ENCODE measurements around the gene LRRC73. TPM values are rescaled to one million over a fixed set of nuclear protein-coding genes. Genes with fewer than 3 reads are reported as not detected.

LRRC73 gene
- 0.27 TPM in 1 of 2 replicates, not detected in the other for total RNA-seq

DNA sequence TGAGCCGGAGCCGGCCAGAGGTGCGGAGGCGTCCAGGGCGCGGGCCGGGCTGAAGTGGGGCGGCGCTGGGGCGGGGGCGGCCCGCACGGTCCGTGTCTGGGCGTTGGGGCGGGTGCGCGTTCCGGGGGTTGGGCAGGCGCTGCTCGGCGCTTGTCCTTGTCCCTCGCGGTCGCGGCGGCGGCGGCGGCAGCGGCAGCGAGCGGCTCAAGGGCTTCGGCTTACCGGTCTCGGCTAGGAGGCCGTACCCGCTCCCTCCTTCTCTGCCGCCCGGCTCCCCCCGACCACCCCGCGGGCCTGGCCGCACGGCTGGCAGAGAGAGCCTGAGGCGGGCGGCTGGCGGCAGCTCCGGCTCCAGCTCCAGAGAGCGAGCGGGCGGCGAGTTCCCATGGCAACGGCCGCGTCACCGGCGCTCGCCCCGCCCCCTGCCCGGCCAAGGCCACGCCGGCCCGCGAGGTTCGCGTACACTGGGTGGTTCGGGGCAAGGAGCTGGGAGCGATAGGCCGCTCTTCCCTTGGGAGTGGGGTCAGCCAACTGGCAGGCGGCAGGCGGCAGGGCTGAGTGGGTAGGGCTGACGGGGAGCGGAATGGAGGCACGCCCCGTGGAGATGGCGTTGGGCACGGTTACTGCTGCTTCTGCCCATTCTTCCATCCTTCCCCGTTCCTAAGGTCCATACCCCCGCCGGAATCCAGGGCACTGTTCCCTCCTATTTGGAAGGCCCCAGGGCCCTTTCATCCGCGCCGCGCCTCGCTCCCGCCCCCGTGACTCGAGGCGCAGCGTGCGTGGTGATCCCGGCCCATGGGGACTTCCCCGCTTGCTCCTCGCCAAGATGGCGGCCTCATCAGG lies at the start of gene LRRC73:
Gene LRRC73 (minus strand): TSS at position 363 of the 843 bp plus-strand sequence. CDS start 561 bp downstream, outside the sequence.

DNA sequence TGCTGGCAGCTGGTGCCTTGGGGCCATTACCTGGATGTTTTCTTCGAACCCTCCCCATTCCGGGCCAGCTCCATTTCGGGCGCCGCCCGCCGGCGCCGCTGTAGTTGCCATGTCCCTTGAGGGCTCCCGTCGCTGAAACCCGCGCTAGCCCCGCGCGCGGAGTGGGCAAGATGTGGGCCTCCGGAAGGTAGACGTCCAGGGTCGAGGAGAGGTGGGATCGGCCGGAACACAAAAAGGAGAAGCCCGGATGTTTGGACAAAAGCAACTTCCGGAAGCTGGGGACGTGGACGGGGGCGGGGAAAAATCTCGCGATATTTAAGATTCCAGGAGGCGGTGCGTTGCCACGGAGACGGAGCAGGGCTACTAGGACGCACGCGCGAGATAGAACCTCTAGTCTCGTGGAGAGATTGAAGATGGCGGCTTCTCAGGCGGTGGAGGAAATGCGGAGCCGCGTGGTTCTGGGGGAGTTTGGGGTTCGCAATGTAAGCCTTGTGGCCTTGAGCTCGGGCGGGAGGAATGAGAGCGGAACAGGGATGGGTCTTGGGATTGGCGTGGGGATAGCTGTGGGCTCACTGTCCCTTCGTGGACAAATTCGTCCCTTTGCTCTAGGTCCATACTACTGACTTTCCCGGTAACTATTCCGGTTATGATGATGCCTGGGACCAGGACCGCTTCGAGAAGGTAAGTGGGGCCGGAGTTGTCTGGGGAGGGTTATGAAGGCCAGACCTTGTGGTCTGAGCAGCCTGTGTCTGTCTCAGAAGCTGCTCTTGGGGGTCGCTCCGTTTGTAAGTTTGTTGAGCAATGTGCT lies 6.8 kb upstream of the LRRC73 start, which contains the start of the genes POLR1C and YIPF3:
Gene POLR1C (plus strand): TSS at position 393 of the 808 bp plus-strand sequence. CDS start 21 bp downstream, at position 414.
Gene YIPF3 (minus strand): TSS at position 230 of the 808 bp plus-strand sequence. CDS start 119 bp downstream, at position 111.

DNA sequence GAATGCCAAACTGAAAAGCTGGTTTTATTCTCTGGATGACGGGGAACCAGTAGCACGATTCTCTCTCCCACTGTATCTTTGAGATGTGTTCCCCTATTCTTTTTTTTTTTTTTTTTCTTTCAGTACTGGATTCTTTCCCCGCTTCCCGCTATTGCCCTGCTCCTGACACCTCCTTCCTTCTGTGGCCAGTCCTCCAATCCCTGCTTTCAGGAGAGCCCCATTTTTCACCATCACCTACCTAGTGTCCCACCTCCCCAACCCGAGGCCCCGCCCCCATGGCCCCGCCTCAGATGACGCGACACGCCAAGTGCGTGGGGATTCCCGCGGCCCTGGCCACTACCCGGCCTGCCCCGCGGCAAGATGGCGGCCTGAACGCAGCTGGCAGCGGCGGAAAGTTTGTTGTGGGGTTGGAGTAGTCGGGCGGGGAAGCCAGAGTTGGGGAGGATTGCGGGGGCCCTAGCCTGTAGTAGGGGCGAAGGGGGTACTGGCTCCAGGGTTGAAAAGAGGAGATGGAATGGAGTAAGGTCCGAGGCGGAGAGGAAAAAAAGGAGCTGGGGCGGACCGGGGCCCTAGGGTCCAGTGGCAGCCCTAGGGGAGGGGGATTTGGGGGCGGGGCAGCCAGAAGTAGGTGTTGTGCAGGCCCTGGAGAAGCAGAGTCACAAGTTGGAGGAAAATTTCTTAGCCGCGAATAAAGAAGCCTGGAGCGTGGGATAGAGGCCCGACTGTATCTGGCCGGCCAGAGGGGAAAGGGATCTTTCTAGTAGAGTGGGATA lies 32.7 kb downstream of the LRRC73 start, which contains the start of gene TJAP1:
Gene TJAP1 (plus strand): TSS at position 336 of the 773 bp plus-strand sequence. CDS start 21,432 bp downstream, outside the sequence.

Small RNA genes lying within 50 kb of the gene (small RNA-seq; reads per million reads assigned to genes)
- gene RF00426, result not detected
- not detected for gene RNU6-1113P

Other genes starting within 250 kb of the LRRC73 start
- not detected in 2 replicates for gene SLC22A7, start 212.1 kb downstream of the LRRC73 start, total RNA-seq
- not detected in 2 replicates for gene CRIP3, start 201.5 kb downstream of the LRRC73 start, total RNA-seq
- 12.1 and 13.8 TPM in 2 replicates for gene ZNF318, start 140.7 kb downstream of the LRRC73 start, total RNA-seq
- 21.7 and 22.8 TPM in 2 replicates for gene ABCC10, start 82.8 kb downstream of the LRRC73 start, total RNA-seq
- 0.22 and 0.27 TPM in 2 replicates for gene DLK2, start 54.8 kb downstream of the LRRC73 start, total RNA-seq
- 12.6 and 15.6 TPM in 2 replicates for gene TJAP1, start 32.8 kb downstream of the LRRC73 start, total RNA-seq
- 76.7 and 83.6 TPM in 2 replicates for gene YIPF3, start 6.6 kb upstream of the LRRC73 start, total RNA-seq
- 40.2 and 41.1 TPM in 2 replicates for gene POLR1C, start 6.7 kb upstream of the LRRC73 start, total RNA-seq
- gene XPO5, start 65.7 kb upstream of the LRRC73 start, total RNA-seq, result 55.5 and 56.4 TPM in 2 replicates
- gene POLH, start 65.8 kb upstream of the LRRC73 start, total RNA-seq, result 41.5 and 42.6 TPM in 2 replicates
- 45.5 and 49.5 TPM in 2 replicates for gene GTPBP2, start 118.9 kb upstream of the LRRC73 start, total RNA-seq
- gene MAD2L1BP, start 125.5 kb upstream of the LRRC73 start, total RNA-seq, result 30.9 and 37.6 TPM in 2 replicates
- gene RSPH9, start 134.7 kb upstream of the LRRC73 start, total RNA-seq, result 0.14 and 0.27 TPM in 2 replicates
- 34.0 and 36.7 TPM in 2 replicates for gene MRPS18A, start 177.4 kb upstream of the LRRC73 start, total RNA-seq

Data from thoracic aorta endothelial cell (primary cell).